Hematopoietic multipotent progenitor cell treated with erythropoietin and hydrocortisone succinate and interleukin-3 and kit ligand, for 17 days (in vitro differentiated cells): ENCODE results near the gene PBX1.

Experiments
- DNase-seq: peaks from one replicate; pipeline ENCODE4 v3.0.0-alpha.2; 2015; ENCODE audit warnings: low spot score

PBX1 gene

GRCh38 chr1:164830628-164831027, 271.6 kb downstream of the PBX1 start:
- DNase-seq = no peak

GRCh38 chr1:164834641-164835040, 275.7 kb downstream of the PBX1 start:
- no peak for DNase-seq

GRCh38 chr1:164836614-164837018, 277.6 kb downstream of the PBX1 start:
- no peak for DNase-seq

GRCh38 chr1:164838786-164839185, 279.8 kb downstream of the PBX1 start:
- DNase-seq = no peak

GRCh38 chr1:164840936-164841335, 282.0 kb downstream of the PBX1 start:
- DNase-seq = no peak

- DNase-seq = no peak
Observed at GRCh38 chr1:164841702-164842465, 282.9 kb downstream of the PBX1 start.

- no peak for DNase-seq
Observed at GRCh38 chr1:164842870-164843269, 283.9 kb downstream of the PBX1 start.

- no peak for DNase-seq
Observed at GRCh38 chr1:164843743-164844500, 284.9 kb downstream of the PBX1 start.

- no peak for DNase-seq
Observed at GRCh38 chr1:164846731-164847691, 288.0 kb downstream of the PBX1 start.

- DNase-seq = no peak
Observed at GRCh38 chr1:164853146-164853545, 294.2 kb downstream of the PBX1 start.

GRCh38 chr1:164855716-164856329, 296.8 kb downstream of the PBX1 start:
- no peak for DNase-seq

- DNase-seq = no peak
Observed at GRCh38 chr1:164856381-164856780, 297.4 kb downstream of the PBX1 start.

- DNase-seq = no peak
Observed at GRCh38 chr1:164857439-164857838, 298.5 kb downstream of the PBX1 start.

- no peak for DNase-seq
Observed at GRCh38 chr1:164858096-164858632, 299.2 kb downstream of the PBX1 start.

GRCh38 chr1:164861632-164862031, 302.6 kb downstream of the PBX1 start:
- DNase-seq = no peak

- DNase-seq = no peak
Observed at GRCh38 chr1:164863056-164863455, 304.1 kb downstream of the PBX1 start.

GRCh38 chr1:164864161-164864560, 305.2 kb downstream of the PBX1 start:
- no peak for DNase-seq

- DNase-seq = no peak
Observed at GRCh38 chr1:164865385-164865784, 306.4 kb downstream of the PBX1 start.

GRCh38 chr1:164867590-164867989, 308.6 kb downstream of the PBX1 start:
- DNase-seq = no peak

GRCh38 chr1:164868990-164869389, 310.0 kb downstream of the PBX1 start:
- no peak for DNase-seq

GRCh38 chr1:164875518-164875917, 316.5 kb downstream of the PBX1 start:
- no peak for DNase-seq
